MCF 10A (cell line): ENCODE results near the gene TMEM18. TPM values are rescaled to one million over a fixed set of nuclear protein-coding genes. Genes with fewer than 3 reads are reported as not detected.

Experiments used
- BruUV-seq: library from RNA; stranded (reverse); fragments of 400-500 nt; replicated peaks from 2 replicates; lab custom pipeline; 2021; lab: Mats Ljungman, UMichigan
- CTCF ChIA-PET: fragments of 300-600 bp; sonication (Branson Sonifier 250); formaldehyde crosslinking; extraction: SDS; loops from one replicate; lab custom pipeline; 2021; ENCODE audit warnings: antibody characterized with exemption, inconsistent platforms; lab: Yijun Ruan, JAX
- POLR2A ChIA-PET: fragments of 300-600, 350-650 bp; sonication (Branson Sonifier 250); formaldehyde crosslinking; extraction: SDS; loops from one replicate; lab custom pipeline; 2020; ENCODE audit warnings: antibody characterized with exemption, inconsistent platforms; lab: Yijun Ruan, JAX
- DNase-seq: peaks from one replicate; pipeline ENCODE4 v3.0.0-alpha.2; 2018; ENCODE audit not compliant: unreplicated experiment
- H3K27ac Mint-ChIP-seq: one replicate; pipeline ENCODE4 v1.8.0; 2022; ENCODE audit warnings: mild to moderate bottlenecking, low read depth, mixed read lengths; ENCODE audit not compliant: unreplicated experiment
- H3K27me3 Mint-ChIP-seq: one replicate; pipeline ENCODE4 v1.8.0; 2022; ENCODE audit warnings: mixed read lengths; ENCODE audit not compliant: insufficient read depth, unreplicated experiment
- H3K36me3 Mint-ChIP-seq: one replicate; pipeline ENCODE4 v1.8.0; 2022; ENCODE audit warnings: mild to moderate bottlenecking, moderate library complexity, mixed read lengths; ENCODE audit not compliant: insufficient read depth, unreplicated experiment
- H3K4me1 Mint-ChIP-seq: one replicate; pipeline ENCODE4 v1.8.0; 2022; ENCODE audit warnings: mixed read lengths; ENCODE audit not compliant: insufficient read depth, unreplicated experiment
- H3K4me3 Mint-ChIP-seq: one replicate; pipeline ENCODE4 v1.8.0; 2022; ENCODE audit warnings: mild to moderate bottlenecking, moderate library complexity, mixed read lengths; ENCODE audit not compliant: unreplicated experiment
- H3K9me3 Mint-ChIP-seq: one replicate; pipeline ENCODE4 v1.8.0; 2022; ENCODE audit warnings: mixed read lengths; ENCODE audit not compliant: unreplicated experiment
- intact Hi-C: fragments of 100-400 bp; cut with micrococcal nuclease; formaldehyde crosslinking; loops from 2 replicates; pipeline ENCODE4 v1.14.1; 2022
- total RNA-seq: library from RNA; stranded (reverse); gene quantifications from 2 replicates; pipeline ENCODE4 v1.2.3, GENCODE V29; 2022
- TF ChIP-seq, protein P1 (sequence below): fragments of 200-600 bp; IDR thresholded peaks from one replicate; pipeline ENCODE4 v1.8.0; 2022; ENCODE audit warnings: antibody characterized with exemption, mild to moderate bottlenecking; ENCODE audit not compliant: unreplicated experiment

The TMEM18 gene
- total RNA-seq, 1 experiment from 2014 or later, result 25.1 TPM

DNA sequence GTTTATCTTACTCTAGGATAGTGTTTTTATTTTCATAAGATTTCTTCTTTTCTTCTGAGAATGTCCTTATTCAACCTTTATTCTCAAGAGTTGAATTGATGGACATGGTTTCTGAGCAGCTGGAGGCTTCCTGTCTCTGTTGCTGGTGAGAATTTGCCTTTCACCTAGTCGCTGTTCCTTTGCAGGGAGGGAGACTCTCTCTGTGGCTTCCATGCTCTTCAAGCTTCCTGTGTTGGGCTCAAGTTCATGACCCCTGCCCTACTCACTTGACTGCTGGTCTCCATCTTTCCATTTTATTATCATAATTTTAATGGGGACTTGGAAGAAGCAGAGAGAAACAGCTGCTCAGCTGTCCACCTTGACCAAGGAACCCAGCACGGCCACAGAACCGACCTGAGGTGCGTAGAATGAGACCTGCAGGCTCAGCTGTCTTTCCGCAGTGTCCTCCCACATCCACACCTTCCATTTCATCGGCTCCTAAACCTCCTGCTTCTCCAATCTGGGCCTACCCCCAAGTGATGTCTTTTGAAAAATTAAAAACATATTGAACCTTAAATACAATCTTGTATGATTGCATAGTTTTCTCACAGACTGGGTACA is 24.2 kb downstream of the TMEM18 start:
- Mint-ChIP-seq H3K4me3 (no peak overlapping the region), H3K4me1 (no peaks in the 10 kb centered on the region), H3K27me3 (no peaks in the 10 kb centered on the region), H3K27ac (no peak overlapping the region), H3K9me3 (no peaks in the 10 kb centered on the region), H3K36me3 (no peaks in the 10 kb centered on the region)
- intact Hi-C loops, result no loop called here
- no TSS peak for BruUV-seq
- ChIA-PET CTCF (interaction anchor here (0.6 to 0.9 kb wide), 2 partner anchors 609 to 893 kb away, joined by 3 read pairs; no protein-coding TSS in a partner anchor), POLR2A (no interaction called here)
- no peak for DNase-seq
- TF ChIP-seq, protein P1, sequence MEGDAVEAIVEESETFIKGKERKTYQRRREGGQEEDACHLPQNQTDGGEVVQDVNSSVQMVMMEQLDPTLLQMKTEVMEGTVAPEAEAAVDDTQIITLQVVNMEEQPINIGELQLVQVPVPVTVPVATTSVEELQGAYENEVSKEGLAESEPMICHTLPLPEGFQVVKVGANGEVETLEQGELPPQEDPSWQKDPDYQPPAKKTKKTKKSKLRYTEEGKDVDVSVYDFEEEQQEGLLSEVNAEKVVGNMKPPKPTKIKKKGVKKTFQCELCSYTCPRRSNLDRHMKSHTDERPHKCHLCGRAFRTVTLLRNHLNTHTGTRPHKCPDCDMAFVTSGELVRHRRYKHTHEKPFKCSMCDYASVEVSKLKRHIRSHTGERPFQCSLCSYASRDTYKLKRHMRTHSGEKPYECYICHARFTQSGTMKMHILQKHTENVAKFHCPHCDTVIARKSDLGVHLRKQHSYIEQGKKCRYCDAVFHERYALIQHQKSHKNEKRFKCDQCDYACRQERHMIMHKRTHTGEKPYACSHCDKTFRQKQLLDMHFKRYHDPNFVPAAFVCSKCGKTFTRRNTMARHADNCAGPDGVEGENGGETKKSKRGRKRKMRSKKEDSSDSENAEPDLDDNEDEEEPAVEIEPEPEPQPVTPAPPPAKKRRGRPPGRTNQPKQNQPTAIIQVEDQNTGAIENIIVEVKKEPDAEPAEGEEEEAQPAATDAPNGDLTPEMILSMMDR, result no peak

DNA sequence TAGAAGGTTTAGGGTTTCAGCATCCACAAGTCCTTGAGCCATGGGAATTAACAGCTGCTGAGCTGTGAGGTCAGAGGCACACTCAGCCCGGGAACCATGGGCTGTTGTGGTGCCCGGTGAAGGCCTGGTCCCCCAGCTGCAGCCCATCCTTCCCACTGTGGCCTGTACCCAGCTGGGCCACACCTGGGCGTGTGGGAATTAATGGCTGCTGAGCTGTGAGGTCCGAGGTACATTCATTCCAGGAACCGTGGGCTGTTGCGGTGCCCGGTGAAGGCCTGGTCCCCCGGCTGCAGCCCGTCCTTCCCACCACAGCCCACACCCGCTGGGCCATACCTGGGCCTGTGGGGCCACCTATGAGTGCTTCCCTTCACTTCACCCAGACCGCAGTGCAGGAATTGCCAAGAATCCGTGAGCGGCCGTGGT is 25.2 kb downstream of the TMEM18 start:
- no peaks in the 10 kb centered on the region for H3K4me1 Mint-ChIP-seq
- no peaks in the 10 kb centered on the region for H3K9me3 Mint-ChIP-seq
- intact Hi-C loops, result no loop called here
- ChIA-PET POLR2A (interaction anchor here (0.6 kb wide), 1 partner anchor 74 kb away, joined by 3 read pairs; no protein-coding TSS in a partner anchor), CTCF (no interaction called here)
- H3K36me3 Mint-ChIP-seq, result no peaks in the 10 kb centered on the region
- H3K27ac Mint-ChIP-seq, result no peak overlapping the region
- no peak for DNase-seq
- TF ChIP-seq, protein P1, result no peak
- no peak overlapping the region for H3K4me3 Mint-ChIP-seq
- H3K27me3 Mint-ChIP-seq, result peaks cover 8% of the 10 kb centered on the region
- no TSS peak for BruUV-seq

DNA sequence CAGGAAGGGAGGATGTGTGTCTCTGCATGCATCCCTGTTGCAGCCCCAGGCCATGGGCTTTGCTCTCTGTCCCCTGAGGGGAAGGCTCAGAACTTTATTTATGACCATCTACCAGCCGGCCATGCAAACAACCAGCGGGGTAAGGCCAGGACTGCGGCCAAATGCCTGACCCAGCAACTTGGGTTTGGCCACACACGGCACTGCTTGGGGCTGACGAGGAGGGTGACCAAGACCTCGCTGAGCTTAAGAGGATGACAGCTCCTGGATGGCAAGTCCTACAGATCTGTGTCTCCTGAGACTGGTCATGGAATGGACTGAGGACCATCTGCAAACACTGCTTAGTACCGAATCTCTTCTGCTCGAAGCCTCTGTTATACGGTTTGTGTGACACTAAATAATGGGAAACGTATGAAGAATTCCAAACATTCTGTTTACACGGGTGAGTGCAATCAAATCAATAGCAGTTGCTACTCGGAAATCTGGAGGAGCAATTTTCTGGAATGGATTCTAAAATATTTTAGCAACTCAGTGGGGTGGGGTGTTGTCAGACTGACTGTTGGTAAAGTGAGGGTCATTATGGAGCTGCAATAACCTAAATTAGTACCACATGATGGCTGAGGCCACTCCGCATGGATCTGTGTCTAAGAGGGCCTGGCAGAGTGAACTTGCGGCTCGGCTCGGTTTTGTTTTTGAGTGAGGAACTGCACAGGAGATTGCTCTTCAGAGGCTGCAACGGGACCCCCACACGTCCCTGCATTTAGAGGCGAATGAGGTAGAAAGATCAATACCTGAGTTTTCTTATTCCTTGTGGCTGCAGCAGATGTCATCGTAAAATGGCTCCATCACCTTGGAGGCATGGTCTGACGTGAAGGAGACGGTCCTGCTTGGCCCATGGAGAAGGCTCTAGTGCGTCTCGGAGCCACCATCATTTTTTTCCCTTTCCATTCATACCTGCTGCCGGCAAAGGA is 26.6 kb downstream of the TMEM18 start:
- no peaks in the 10 kb centered on the region for H3K36me3 Mint-ChIP-seq
- TF ChIP-seq, protein P1, result no peak

More for the DNA sequence above, 26.6 kb downstream of the TMEM18 start:
- intact Hi-C loops, result no loop called here
- peaks cover 18% of the 10 kb centered on the region for H3K27me3 Mint-ChIP-seq
- no peaks in the 10 kb centered on the region for H3K9me3 Mint-ChIP-seq
- no peaks in the 10 kb centered on the region for H3K4me1 Mint-ChIP-seq
- H3K27ac Mint-ChIP-seq, result no peak overlapping the region
- H3K4me3 Mint-ChIP-seq, result no peak overlapping the region
- ChIA-PET CTCF (interaction anchor here (0.6 to 0.9 kb wide), 2 partner anchors 28 to 121 kb away, joined by 3 to 4 read pairs; no protein-coding TSS in a partner anchor), POLR2A (no interaction called here)
- DNase-seq, result no peak
- BruUV-seq, result no TSS peak
